CD4-positive, CD25-positive, alpha-beta regulatory T cell (primary cell): ENCODE results near the gene SLC2A10. TPM values are rescaled to one million over a fixed set of nuclear protein-coding genes. Genes with fewer than 3 reads are reported as not detected.

Experiments
- ATAC-seq, 2 donors: fragments of 150-1000 bp; cut with Tn5 transposase; one replicate each; pipeline ENCODE4 v1.10.0; 2021; ENCODE audit warnings: low read depth in 2 of 2, moderate number of reproducible peaks in 2 of 2, moderate library complexity in 1 of 2
- DNase-seq, 3 donors: peaks; one replicate each; pipeline versions ENCODE4 v3.0.0 to v3.0.0-alpha.2; 2012 to 2022; ENCODE audit warnings: mixed read lengths in 1 of 3
- H3K27ac ChIP-seq: one replicate; pipeline ENCODE4 v1.7.0; 2013; ENCODE audit warnings: mild to moderate bottlenecking, low read length; ENCODE audit not compliant: insufficient read depth, poor library complexity, severe bottlenecking
- H3K27me3 ChIP-seq: one replicate; pipeline ENCODE4 v1.7.0; 2013; ENCODE audit warnings: low read length; ENCODE audit not compliant: control insufficient read depth, insufficient read depth
- H3K36me3 ChIP-seq: one replicate; pipeline ENCODE4 v1.7.0; 2013; ENCODE audit warnings: mild to moderate bottlenecking, low read length, moderate library complexity; ENCODE audit not compliant: control insufficient read depth, insufficient read depth
- H3K4me1 ChIP-seq: 2 replicates; pipeline ENCODE4 v1.7.0; 2013; ENCODE audit warnings: mild to moderate bottlenecking, low read length; ENCODE audit not compliant: insufficient read depth, control insufficient read depth, poor library complexity, severe bottlenecking
- H3K4me3 ChIP-seq: one replicate; pipeline ENCODE4 v1.7.0; 2013; ENCODE audit warnings: low read depth, mild to moderate bottlenecking, low read length, moderate library complexity
- H3K9me3 ChIP-seq, 2 experiments: 1 replicate in 1 of 2; 2 replicates in 1 of 2; pipeline ENCODE4 v1.7.0; 2013; ENCODE audit warnings: low read length in 2 of 2, mild to moderate bottlenecking in 1 of 2, moderate library complexity in 1 of 2; ENCODE audit not compliant: control insufficient read depth in 2 of 2
- H3K27ac Mint-ChIP-seq, 3 donors: one replicate each; pipeline ENCODE4 v1.8.0; 2020 to 2022; ENCODE audit warnings: mild to moderate bottlenecking in 3 of 3, mixed read lengths in 3 of 3, moderate library complexity in 2 of 3
- H3K27me3 Mint-ChIP-seq: one replicate; pipeline ENCODE4 v1.8.0; 2022; ENCODE audit warnings: mild to moderate bottlenecking, mixed read lengths
- H3K36me3 Mint-ChIP-seq: one replicate; pipeline ENCODE4 v1.8.0; 2020; ENCODE audit warnings: mixed read lengths
- H3K4me1 Mint-ChIP-seq, 4 donors: one replicate each; pipeline ENCODE4 v1.8.0; 2020 to 2022; ENCODE audit warnings: mixed read lengths in 4 of 4, mild to moderate bottlenecking in 1 of 4
- H3K4me3 Mint-ChIP-seq, 4 donors: one replicate each; pipeline ENCODE4 v1.8.0; 2020 to 2022; ENCODE audit warnings: mild to moderate bottlenecking in 4 of 4, mixed read lengths in 4 of 4, moderate library complexity in 3 of 4
- H3K9me3 Mint-ChIP-seq, 7 donors: one replicate each; pipeline ENCODE4 v1.8.0; 2020 to 2022; ENCODE audit warnings: mixed read lengths in 7 of 7, mild to moderate bottlenecking in 3 of 7, moderate library complexity in 2 of 7
- polyA plus RNA-seq, 4 donors: library from polyadenylated mRNA; unstranded; fragments of 300-500 nt; fragmentation: Illumina TruSeq; gene quantifications; one replicate each; pipeline ENCODE4 v1.2.3, GENCODE V29; 2021
- total RNA-seq: library from RNA; stranded (reverse); gene quantifications from one replicate; pipeline ENCODE4 v1.2.3, GENCODE V29; 2022

SLC2A10 gene
- total and polyA plus RNA-seq, 5 donors from 2014 or later, result not detected

DNA sequence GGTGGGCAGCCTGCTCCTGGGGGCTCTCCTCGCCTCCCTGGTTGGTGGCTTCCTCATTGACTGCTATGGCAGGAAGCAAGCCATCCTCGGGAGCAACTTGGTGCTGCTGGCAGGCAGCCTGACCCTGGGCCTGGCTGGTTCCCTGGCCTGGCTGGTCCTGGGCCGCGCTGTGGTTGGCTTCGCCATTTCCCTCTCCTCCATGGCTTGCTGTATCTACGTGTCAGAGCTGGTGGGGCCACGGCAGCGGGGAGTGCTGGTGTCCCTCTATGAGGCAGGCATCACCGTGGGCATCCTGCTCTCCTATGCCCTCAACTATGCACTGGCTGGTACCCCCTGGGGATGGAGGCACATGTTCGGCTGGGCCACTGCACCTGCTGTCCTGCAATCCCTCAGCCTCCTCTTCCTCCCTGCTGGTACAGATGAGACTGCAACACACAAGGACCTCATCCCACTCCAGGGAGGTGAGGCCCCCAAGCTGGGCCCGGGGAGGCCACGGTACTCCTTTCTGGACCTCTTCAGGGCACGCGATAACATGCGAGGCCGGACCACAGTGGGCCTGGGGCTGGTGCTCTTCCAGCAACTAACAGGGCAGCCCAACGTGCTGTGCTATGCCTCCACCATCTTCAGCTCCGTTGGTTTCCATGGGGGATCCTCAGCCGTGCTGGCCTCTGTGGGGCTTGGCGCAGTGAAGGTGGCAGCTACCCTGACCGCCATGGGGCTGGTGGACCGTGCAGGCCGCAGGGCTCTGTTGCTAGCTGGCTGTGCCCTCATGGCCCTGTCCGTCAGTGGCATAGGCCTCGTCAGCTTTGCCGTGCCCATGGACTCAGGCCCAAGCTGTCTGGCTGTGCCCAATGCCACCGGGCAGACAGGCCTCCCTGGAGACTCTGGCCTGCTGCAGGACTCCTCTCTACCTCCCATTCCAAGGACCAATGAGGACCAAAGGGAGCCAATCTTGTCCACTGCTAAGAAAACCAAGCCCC is 16.0 kb downstream of the SLC2A10 start:
- Mint-ChIP-seq H3K4me1 (no peaks in the 10 kb centered on the region), H3K4me3 (no peak overlapping the region), H3K36me3 (no peaks in the 10 kb centered on the region), H3K27me3 (no peaks in the 10 kb centered on the region), H3K9me3 (peaks cover 0 to 8% (median 2%) of the 10 kb centered on the region in 7 donors), H3K27ac (no peak overlapping the region)
- ATAC-seq, result no peak
- Histone ChIP-seq H3K9me3 (peaks cover 3 to 7% of the 10 kb centered on the region in 2 experiments), H3K4me1 (no peaks in the 10 kb centered on the region), H3K36me3 (no peaks in the 10 kb centered on the region), H3K27ac (no peak overlapping the region), H3K4me3 (no peak overlapping the region), H3K27me3 (no peaks in the 10 kb centered on the region)
- no peak for DNase-seq

DNA sequence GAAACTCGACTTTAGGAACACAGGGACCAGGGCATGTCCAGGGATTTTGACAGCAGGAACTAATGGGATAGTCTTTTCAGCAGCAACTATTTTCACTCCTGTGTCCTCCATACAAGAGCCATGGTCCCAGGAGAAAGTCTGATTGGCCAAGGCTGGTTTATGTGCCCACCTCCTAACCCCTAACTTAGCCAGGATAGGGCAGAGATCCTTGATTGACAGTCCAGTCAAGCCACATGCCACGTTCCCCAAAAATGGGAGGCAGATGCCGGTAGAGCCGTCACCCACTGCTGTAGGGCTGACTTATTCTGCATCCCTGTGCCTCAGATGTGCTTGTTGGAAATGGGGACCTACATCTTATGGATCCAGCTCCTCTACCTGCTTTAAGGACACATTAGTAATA is 22.3 kb downstream of the SLC2A10 start:
- no peak for DNase-seq
- Histone ChIP-seq H3K4me3 (no peak overlapping the region), H3K9me3 (no peaks in the 10 kb centered on the region), H3K36me3 (no peaks in the 10 kb centered on the region), H3K4me1 (no peaks in the 10 kb centered on the region), H3K27me3 (peaks cover 3% of the 10 kb centered on the region), H3K27ac (no peak overlapping the region)
- Mint-ChIP-seq H3K36me3 (no peaks in the 10 kb centered on the region), H3K9me3 (peaks cover 0 to 2% (median 0%) of the 10 kb centered on the region in 7 donors), H3K27me3 (no peaks in the 10 kb centered on the region), H3K4me1 (no peaks in the 10 kb centered on the region), H3K4me3 (no peak overlapping the region), H3K27ac (no peak overlapping the region)
- no peak for ATAC-seq

DNA sequence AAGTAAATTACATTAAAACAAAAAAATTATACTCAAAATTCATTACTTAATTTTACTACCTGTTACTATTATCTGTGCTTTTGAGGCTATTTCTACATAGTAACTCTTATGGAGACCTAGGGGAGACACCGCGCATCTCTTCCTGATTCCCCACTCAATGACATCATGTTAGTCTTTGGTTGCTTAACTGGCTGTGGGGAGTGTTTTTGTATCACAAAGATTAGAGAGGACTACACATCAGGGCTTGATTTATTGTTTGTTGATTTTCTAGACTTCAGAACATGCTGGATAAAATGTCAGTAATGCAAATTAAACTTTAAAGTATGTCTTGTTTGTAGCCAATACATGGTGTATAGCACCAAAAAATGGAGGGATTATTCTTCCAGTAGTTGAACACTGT is 26.0 kb downstream of the SLC2A10 start:
- H3K9me3 ChIP-seq, result peaks cover 0 to 2% of the 10 kb centered on the region in 2 experiments
- H3K27ac ChIP-seq, result no peak overlapping the region
- no peak overlapping the region for H3K27ac Mint-ChIP-seq
- H3K4me1 Mint-ChIP-seq, result no peaks in the 10 kb centered on the region
- no peaks in the 10 kb centered on the region for H3K36me3 ChIP-seq
- no peak for ATAC-seq
- no peak overlapping the region for H3K4me3 Mint-ChIP-seq
- H3K4me1 ChIP-seq, result no peaks in the 10 kb centered on the region
- peaks cover 0 to 4% (median 0%) of the 10 kb centered on the region in 7 donors for H3K9me3 Mint-ChIP-seq
- no peak overlapping the region for H3K4me3 ChIP-seq
- H3K36me3 Mint-ChIP-seq, result no peaks in the 10 kb centered on the region
- H3K27me3 ChIP-seq, result peaks cover 9% of the 10 kb centered on the region
- H3K27me3 Mint-ChIP-seq, result no peaks in the 10 kb centered on the region
- DNase-seq, result no peak

DNA sequence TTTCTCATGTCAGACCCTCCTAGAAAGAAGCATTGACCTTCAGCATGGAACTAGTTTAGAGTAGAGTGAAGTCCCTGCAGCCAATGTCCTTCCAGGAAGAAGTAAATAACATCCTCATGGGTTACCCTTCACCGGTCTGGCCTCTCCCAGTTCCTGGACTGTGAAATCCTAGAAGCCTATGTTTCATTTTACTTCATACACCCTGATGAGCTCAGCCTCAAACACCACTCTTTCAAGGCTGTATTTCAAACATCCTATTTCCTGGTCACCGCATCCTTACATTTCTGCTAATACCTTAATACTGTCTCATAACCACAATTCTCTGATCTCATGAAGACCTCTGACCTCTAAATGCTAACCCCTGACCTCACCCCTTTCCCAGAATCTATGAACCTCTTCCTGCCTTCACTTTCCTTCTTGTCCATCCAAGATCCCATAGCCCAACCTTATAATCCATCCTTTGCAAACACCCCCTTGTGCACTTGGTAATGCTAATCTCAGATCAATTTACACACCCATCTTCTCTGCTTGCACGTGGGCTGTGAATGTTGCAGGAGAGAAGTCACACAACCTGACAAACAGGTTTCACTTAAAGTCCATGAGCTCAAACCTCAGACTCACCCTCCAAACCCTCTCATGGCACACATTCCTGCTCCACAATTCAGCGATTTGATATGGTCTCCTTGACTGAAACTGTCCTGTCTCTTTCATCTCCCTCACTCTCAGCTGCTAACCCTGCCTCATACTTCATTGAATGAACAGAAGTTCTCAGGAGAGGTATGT is 30.2 kb downstream of the SLC2A10 start:
- ATAC-seq (no peak), DNase-seq (no peak)
- H3K9me3 Mint-ChIP-seq, result peaks cover 0 to 6% (median 0%) of the 10 kb centered on the region in 7 donors
- H3K36me3 Mint-ChIP-seq, result no peaks in the 10 kb centered on the region
- H3K4me1 Mint-ChIP-seq, result no peaks in the 10 kb centered on the region
- Histone ChIP-seq H3K4me1 (no peaks in the 10 kb centered on the region), H3K27ac (no peak overlapping the region), H3K4me3 (no peak overlapping the region), H3K27me3 (peaks cover 13% of the 10 kb centered on the region), H3K36me3 (no peaks in the 10 kb centered on the region), H3K9me3 (peaks cover 0 to 2% of the 10 kb centered on the region in 2 experiments)
- H3K27me3 Mint-ChIP-seq, result peaks cover 20% of the 10 kb centered on the region
- no peak overlapping the region for H3K27ac Mint-ChIP-seq
- H3K4me3 Mint-ChIP-seq, result no peak overlapping the region

- Histone ChIP-seq H3K27me3 (peaks cover 13% of the 10 kb centered on the region), H3K9me3 (peaks cover 0 to 2% of the 10 kb centered on the region in 2 experiments), H3K4me3 (no peak overlapping the region), H3K27ac (no peak overlapping the region), H3K4me1 (no peaks in the 10 kb centered on the region), H3K36me3 (no peaks in the 10 kb centered on the region)
- Mint-ChIP-seq H3K27ac (no peak overlapping the region), H3K9me3 (peaks cover 0 to 6% (median 0%) of the 10 kb centered on the region in 7 donors), H3K4me1 (no peaks in the 10 kb centered on the region), H3K27me3 (peaks cover 22% of the 10 kb centered on the region), H3K4me3 (no peak overlapping the region), H3K36me3 (no peaks in the 10 kb centered on the region)
- no peak for DNase-seq
- ATAC-seq, result no peak
These were observed 30.8 kb downstream of the SLC2A10 start for GRCh38 chr20:46740214-46740609.

DNA sequence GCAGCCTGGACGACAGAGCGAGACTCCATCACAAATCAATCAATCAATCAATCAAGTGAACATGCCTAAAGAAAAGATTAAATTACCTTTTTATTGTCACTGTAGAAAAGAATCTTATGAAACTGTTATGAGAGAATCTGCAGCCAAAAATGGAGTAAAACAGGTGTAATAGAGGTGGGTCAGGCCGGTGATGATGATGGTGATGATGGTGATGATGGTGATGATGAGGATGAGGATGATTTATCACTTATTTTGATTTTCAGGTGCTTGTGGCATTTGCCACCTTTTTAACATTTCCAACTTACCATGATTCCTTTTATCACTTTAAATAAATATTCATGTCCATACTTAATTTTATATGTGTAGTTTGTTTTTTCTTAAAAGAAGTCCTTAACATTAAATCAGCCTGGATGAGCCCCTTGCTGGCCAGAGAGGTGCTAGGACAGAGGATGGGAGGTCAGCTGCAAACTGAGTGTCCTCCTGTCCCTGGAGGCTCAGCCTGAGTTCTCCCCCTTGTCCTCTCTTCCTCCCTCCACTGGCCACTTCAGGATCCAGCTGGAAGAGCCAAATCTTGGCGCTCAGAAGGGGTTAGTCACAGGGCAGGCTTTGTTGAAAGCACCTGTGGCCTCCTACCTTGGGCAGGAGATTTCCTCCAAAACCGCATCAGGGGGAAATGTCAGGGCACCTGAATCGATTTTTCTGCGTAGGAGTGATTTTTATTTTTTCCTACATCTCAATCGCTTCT is 32.6 kb downstream of the SLC2A10 start:
- Mint-ChIP-seq H3K36me3 (no peaks in the 10 kb centered on the region), H3K4me1 (no peaks in the 10 kb centered on the region), H3K4me3 (no peak overlapping the region), H3K9me3 (peaks cover 0 to 6% (median 0%) of the 10 kb centered on the region in 7 donors), H3K27ac (no peak overlapping the region), H3K27me3 (peaks cover 40% of the 10 kb centered on the region)
- Histone ChIP-seq H3K27me3 (peaks cover 16% of the 10 kb centered on the region), H3K36me3 (no peaks in the 10 kb centered on the region), H3K4me1 (no peaks in the 10 kb centered on the region), H3K27ac (no peak overlapping the region), H3K4me3 (no peak overlapping the region), H3K9me3 (peaks cover 0 to 2% of the 10 kb centered on the region in 2 experiments)
- no peak for DNase-seq
- no peak for ATAC-seq

GRCh38 chr20:46742669-46743045 is 33.2 kb downstream of the SLC2A10 start:
- no peak overlapping the region for H3K4me3 ChIP-seq
- peaks cover 20% of the 10 kb centered on the region for H3K27me3 ChIP-seq
- Mint-ChIP-seq H3K27me3 (peaks cover 40% of the 10 kb centered on the region), H3K36me3 (no peaks in the 10 kb centered on the region), H3K9me3 (peaks cover 0 to 6% (median 0%) of the 10 kb centered on the region in 7 donors), H3K4me3 (no peak overlapping the region), H3K4me1 (no peaks in the 10 kb centered on the region), H3K27ac (no peak overlapping the region)
- no peaks in the 10 kb centered on the region for H3K4me1 ChIP-seq
- DNase-seq (no peak), ATAC-seq (no peak)
- no peaks in the 10 kb centered on the region for H3K36me3 ChIP-seq
- peaks cover 0 to 2% of the 10 kb centered on the region in 2 experiments for H3K9me3 ChIP-seq
- no peak overlapping the region for H3K27ac ChIP-seq
